GM19452 (cell line): ENCODE results near the gene CLPTM1L.
"Not testable (repeated sequence)": the region's sequence is repeated elsewhere in the genome, so short reads cannot be mapped to it uniquely, and the experiment has no call there.

Source experiments
- ATAC-seq: cut with Tn5 transposase; IDR thresholded peaks from one replicate; pipeline ENCODE4 v1.9.1; 2021; ENCODE audit not compliant: unreplicated experiment

Gene CLPTM1L

GRCh38 chr5:1329111-1329579 is 15.8 kb downstream of the CLPTM1L start:
- ATAC-seq = no peak

- not testable (repeated sequence) for ATAC-seq
Measured at GRCh38 chr5:1328237-1329110, 16.4 kb downstream of the CLPTM1L start.

- not testable (repeated sequence) for ATAC-seq
Measured at GRCh38 chr5:1326901-1327756, 17.8 kb downstream of the CLPTM1L start.

- ATAC-seq = not testable (repeated sequence)
Measured at GRCh38 chr5:1326532-1326875, 18.4 kb downstream of the CLPTM1L start.

GRCh38 chr5:1325870-1326531 is 18.9 kb downstream of the CLPTM1L start:
- no peak for ATAC-seq

- no peak for ATAC-seq
Measured at GRCh38 chr5:1325191-1325741, 19.6 kb downstream of the CLPTM1L start.

GRCh38 chr5:1324719-1325190 is 20.1 kb downstream of the CLPTM1L start:
- no peak for ATAC-seq

- no peak for ATAC-seq
Measured at GRCh38 chr5:1324301-1324700, 20.6 kb downstream of the CLPTM1L start.

- ATAC-seq = no peak
Measured at GRCh38 chr5:1323803-1324173, 21.1 kb downstream of the CLPTM1L start.

- no peak for ATAC-seq
Measured at GRCh38 chr5:1322955-1323802, 21.7 kb downstream of the CLPTM1L start.

GRCh38 chr5:1322036-1322900 is 22.6 kb downstream of the CLPTM1L start:
- ATAC-seq = no peak

GRCh38 chr5:1321576-1321975 is 23.3 kb downstream of the CLPTM1L start:
- ATAC-seq = no peak

- ATAC-seq = no peak
Measured at GRCh38 chr5:1320436-1321344, 24.2 kb downstream of the CLPTM1L start.

- ATAC-seq = no peak
Measured at GRCh38 chr5:1319436-1320256, 25.3 kb downstream of the CLPTM1L start.

- ATAC-seq = no peak
Measured at GRCh38 chr5:1318659-1319251, 26.1 kb downstream of the CLPTM1L start.

GRCh38 chr5:1317921-1318565 is 26.9 kb downstream of the CLPTM1L start:
- ATAC-seq = no peak
